GM21825 (cell line): ENCODE results near the gene ZBTB7C.

Experiments
- ATAC-seq: cut with Tn5 transposase; IDR thresholded peaks from one replicate; pipeline ENCODE4 v1.9.1; 2021; ENCODE audit warnings: mild to moderate bottlenecking, moderate library complexity; ENCODE audit not compliant: unreplicated experiment

The ZBTB7C gene

DNA sequence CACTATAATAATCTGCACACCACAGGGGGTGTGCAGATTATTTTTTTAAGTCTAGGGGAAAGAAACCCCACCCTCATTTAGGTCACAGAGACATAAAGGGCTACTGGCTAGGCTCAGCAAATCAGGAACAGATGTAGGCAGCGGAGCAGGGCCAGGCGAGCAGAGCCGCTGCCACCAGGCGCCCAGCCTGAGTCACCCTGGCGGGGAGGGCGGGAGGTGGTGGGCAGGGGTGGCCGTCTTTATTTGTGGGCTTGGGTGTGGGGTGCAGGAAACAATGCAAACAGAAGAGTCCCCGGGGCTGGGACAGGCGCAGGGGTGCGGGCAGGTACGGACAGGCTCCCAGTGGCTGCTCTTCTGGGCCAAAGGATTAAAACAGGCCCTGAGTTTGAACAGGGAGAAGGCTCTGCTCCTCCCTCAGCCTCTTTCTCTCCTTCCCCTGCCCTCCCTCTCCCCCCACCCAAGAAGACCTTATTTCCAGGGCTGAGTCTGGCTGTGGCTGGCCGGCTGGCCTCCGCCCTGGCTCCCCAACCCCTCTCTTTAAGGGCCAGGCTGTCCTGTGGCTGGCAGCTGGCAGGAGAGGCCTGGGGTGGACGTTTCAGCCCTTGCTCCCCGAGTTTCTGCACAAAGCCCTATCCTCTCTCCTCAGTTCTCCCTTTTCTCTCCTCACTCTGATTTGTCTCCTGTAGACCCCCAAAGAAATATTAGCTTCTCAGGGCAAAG lies 335.8 kb downstream of the ZBTB7C start:
- no peak for ATAC-seq

DNA sequence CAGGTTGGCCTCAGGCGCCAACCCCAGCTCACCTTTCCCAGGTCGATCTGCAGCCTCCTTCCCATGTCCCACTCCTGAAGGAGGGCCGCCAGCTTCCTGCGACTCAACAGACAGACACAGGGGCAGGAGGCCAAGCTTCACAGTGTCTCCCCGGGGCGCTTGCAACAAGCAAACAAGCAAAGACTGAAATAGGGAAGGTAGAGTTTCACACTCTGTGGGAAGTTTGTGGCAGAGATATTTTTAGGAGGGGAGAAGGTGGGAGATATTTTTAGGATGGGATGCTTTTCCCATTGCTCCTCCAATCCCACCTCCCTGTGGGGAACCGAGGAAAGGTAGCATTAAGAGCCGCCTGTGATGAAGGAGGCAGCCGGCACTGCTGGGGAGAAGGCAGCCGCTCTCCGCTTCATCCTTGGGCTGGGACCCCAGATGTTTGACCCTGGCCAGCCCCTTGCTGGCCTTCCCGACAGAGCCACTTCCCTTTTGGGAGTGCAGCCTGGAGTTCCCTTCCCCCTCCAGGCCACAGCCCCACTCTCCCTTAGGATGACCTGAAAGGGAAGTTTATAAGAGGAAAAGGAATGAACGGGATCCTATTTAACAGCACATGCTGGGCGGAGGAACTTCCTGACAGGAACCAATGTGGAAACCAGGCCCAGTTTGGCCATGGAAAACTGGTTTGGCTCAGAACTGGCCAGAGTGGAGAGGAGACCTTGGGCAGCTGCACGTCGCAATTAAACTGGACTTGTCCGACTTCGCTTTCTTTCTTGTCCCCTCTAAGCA lies 336.6 kb downstream of the ZBTB7C start:
- no peak for ATAC-seq

DNA sequence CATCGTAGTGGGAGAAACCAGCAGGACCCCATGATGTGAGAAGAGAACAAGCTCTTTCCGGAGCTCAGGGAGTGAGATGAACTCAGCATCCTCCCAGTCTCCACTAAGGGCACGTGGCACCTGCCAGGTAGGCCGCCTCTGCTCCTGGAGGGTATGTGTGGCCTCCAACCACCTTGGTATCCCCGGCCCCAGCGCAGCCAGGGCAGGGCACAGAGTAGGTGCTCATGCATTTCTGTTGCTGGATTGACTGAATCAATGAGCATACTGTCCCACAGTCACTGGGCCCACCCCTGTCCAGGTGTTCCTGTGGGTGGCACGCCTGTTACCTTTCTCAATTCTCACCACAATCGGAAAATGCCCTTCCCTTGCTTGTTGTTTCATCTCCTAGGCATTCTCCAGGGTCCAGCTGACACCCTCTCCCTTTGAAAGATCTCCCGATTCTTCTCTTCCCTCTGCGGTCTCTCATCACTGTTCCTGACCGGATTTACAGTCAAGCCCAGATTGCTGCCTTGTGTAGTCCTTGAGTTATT lies 340.2 kb downstream of the ZBTB7C start:
- ATAC-seq = no peak

DNA sequence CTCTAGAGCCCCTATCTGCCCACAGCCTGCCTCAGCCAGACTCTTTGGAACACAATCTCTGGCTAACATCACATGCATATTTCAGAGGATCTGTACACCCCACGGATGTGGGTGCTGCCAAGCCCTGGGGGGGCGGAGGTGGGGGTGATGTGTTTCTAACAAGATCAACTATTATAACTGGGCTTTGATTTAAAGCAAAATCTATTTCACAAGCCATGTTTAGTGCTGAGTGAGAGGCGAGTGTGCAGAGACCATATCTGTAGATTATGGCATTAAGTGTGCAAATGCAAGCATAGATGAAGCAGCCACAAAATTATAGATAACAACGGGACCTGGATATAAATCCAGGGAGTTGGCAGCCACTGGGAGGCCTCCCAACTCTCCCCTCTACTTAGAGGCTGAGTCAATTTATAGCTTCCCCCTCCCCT lies 342.9 kb downstream of the ZBTB7C start:
- ATAC-seq = no peak

DNA sequence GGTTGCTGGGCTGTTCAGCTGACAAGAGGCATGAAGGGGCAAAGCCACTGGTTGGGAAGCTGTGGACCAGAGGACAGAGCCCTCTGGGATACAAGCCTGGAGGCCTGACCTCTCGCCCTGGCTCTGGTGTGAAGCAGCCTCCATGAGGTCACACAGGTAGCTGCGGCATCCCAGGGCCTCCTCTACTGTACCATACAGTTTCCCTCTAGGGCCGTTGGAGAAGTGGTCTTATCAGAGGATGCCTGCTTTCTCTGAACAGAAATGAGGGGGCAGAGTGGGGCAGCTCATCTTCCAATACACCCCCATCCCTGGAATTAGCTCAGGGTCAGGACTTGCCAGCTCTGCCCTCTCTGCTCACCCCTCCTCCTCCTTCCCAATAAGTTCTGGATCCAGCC lies 343.6 kb downstream of the ZBTB7C start:
- no peak for ATAC-seq

DNA sequence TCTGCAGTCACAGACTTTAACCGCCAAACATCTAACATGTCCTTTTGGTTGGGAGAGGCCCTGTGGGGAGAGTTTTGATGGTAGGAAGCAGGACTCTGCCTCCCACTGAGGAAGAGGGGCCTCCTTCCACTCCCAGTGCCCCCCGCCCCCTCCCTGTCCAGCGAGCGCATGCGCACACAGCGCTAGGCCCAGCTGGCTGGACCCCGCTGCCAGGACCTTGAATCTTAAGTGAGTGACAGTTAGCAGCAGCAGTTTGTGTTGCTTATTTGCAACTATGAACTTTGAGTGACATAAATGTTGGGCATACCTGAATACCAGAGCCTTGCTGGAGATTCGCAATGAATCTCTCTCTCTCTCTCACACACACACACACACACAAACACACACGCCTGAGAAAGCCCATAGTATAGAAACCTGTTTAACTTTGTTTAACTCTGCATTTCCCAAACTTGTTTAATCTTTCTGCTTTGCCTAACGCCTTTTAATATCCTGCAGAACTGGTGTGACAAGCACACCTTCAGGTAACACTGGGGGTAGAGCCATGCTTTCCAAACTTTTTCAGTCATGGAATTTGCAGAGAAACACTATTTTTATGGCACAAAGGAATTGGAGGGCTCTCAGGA lies 344.1 kb downstream of the ZBTB7C start:
- no peak for ATAC-seq

DNA sequence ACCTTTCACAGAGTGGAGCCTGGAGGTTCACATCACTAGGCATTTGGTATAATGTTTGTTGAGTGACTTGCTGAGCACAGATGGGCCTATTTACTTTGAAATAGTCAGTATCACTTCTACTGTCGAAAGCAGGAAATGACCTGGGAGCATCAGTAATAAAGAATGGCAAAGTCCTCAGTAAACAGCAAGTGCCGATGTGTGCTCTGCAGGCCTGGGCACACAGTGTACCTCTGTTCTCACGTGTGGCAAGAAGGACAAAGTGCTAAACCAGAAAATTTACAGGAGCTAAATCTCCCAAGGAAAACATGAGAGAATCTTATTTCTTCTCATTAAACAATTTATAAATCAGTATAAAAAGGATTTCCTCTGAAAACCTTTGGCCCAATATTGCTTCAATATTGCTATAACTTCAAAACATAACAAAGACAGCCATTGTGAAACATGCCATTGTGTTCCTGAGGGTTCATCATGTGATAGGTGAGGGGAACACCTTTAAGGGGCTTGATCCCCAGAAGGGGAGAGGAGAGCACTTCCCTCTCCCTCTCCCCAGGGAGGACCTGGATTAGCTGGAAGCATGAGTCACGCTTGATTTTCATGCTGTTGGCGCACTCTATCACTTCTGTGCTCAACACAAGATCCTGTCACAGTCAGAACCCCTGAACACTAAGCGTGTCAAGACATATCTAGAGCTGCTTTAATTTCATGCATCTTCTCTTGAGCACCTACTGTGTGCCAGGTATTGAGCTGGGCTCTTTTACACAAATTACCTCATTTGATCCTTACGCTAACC lies 347.2 kb downstream of the ZBTB7C start:
- ATAC-seq = no peak

DNA sequence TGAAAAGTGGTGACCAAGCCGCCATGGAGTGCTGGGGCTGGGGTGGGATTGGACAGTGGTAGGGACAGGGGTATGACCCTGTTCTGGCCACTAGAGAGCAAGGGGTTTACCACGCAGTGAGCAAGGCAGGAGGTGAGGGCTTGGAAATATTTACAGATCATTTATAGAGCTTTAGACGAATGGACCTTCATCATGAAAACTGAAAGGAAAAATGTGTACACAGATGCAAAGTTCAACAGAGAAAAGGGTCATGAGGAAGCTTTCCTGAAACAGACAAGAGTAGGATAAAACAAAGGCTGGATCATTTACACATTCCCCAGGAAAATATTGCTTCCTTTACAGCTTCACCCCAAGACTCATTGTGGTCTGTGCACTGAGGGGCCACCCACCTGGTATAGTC lies 348.2 kb downstream of the ZBTB7C start:
- ATAC-seq = no peak

DNA sequence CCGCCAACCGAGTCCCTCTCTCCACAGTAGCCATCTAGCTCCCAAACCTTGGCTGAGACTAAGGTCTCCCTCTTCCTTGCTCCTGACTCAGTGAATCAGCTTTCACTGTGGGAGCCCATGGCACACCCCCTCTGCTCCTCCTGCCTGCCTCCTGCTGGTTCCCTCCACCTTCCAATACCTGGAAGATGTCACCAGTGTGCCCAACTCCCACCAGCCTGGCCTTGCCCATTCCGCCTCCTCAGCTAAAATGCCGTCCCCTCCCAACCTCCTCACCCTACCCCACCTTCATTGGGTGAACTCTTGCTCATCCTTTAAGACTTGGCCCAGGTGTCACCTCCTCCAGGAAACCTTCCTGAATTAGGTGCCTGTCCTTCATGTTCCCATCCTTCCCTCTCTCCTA lies 348.8 kb downstream of the ZBTB7C start:
- ATAC-seq = no peak

DNA sequence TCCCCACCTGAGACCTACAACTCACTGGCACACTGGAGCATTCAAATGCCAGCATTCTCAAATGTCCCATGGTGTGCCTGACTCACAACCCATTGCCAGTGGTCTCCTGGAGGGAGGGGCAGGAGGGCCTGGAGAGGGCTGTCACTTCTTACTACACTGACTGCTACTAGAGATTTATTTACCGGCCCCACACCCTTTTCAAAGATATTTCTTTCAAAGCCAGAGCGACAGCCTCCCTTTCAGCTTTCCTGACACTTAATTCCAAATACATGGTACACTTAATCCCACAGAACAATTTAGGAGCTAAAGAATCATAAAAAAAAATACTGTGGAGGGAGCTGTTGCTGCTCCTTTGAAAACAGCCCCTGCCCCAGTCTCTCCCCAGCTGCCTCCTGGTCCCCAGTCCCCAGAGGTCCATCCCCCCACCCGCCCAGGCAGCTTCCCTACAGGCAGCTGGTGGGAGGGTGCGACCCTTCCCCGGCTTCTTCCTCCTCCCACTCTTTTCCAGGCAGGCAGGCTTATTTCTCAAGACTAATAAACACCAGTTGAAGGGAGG lies 349.6 kb downstream of the ZBTB7C start:
- ATAC-seq = no peak

DNA sequence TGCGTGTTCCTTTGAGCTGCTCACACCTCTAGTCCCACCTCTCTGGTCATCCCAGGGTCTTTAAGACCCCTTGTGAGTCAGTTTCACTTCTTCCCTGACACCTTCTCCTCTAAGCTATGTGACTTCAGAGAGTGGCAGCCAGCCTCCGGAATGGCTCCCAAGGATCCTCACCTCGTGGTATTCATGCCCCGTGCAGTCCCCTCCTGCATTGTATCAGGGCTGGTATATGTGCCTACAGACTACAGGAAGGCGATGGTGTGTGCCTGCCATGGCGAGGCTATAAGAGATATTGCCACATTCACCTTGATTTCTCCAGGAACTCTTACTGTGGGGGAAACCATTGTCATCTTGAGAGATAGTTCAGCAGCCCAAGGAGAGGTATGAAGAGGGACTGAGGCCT lies 350.7 kb downstream of the ZBTB7C start:
- ATAC-seq = no peak

DNA sequence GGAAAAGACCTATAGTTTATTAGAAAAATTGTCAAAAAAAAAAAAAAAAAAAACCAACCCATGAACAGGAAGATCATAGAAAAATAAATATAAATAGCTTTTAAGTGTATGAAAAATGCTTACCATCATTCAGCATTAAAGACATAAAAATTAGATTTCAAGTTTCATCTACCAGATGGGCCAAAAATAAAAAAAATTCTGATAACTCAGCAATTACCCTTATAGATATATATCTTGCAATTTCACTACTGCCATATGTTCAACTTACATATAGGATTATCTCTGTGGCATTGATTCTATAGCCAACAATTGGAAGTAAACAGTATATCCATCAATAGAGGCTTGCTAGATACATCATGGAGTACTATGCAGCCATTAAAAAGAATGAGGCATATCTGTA lies 352.2 kb downstream of the ZBTB7C start:
- no peak for ATAC-seq

DNA sequence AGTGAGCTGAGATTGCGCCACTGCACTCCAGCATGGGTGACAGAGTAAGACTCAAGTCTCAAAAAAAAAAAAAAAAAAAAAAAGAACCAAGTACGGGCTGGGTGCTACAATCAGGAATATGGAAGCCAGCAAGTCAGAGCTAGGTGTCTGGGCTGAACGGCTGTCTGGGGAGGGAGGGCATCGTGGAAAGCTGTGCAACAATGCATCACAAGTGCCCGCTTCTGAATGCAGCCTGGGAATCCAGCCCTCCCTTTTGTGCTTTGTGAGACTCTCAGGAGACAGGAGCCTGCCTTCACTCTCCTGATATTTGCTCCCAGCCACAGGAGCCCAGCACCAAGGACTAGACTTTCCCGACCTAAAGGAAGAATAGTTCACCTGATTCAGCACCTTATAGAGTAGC lies 353.8 kb downstream of the ZBTB7C start:
- ATAC-seq = no peak

DNA sequence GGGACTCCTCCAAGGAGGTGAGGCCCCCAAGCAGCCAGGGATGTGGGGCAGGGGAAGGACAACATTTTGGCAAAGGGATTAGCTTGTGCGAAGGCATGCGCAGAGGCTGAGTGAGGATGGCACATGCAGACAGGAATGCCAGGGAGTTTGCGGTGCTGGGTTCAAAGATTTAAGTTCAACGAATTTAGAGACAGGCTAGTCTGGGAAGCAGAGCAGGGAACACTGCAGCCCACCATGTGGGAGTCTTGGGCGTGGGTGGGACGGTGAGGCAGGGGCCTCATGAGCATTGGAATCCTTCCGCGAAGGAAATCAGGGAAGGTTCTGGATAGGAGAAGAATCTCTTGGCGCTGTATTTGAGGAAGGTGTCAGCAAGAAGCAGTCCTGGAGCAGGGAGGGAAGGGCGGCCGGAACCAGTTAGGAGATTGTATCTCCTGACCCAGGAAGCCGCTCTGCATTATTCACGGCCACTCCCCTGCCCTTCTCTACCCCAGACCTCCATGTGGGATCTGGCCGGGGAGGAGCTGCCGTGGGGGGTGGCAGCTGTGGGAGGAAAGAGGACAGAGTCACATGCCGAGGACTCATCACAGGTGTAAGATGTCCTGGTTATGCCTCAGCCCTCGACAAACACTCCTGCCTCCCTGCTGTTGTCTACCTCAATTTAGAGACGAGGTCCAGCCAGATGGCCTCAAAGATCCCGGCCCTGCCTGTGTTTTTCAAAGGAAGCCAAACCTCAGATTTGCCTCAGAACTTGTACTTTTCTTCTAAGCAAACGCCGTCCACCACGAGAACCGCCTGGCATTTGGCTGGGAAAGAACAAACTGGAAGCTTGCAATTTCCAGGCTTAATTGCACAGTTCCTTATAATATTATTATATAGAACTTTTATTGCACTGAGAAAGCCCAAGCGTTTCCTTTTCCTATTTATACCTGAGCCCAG lies 355.0 kb downstream of the ZBTB7C start:
- ATAC-seq = no peak

DNA sequence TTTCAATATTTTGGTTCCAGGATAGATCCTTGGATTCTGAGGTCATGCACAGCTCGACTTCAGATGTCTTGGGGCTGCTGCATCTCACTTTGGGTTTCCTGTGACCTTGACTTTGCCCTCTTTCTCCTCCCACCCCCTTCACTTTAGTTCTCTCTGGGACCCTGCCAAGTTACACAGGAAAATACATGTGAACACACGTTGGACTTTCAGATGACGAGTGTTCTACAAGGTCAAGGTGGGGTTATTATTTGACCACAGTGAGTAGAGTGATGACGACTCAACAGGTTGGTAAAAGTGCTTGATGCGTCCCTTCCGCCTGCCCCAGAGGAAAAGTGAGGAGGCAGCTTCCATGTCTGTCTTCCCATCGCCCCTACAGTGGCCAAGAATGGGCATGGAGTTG lies 356.3 kb downstream of the ZBTB7C start:
- ATAC-seq = no peak

DNA sequence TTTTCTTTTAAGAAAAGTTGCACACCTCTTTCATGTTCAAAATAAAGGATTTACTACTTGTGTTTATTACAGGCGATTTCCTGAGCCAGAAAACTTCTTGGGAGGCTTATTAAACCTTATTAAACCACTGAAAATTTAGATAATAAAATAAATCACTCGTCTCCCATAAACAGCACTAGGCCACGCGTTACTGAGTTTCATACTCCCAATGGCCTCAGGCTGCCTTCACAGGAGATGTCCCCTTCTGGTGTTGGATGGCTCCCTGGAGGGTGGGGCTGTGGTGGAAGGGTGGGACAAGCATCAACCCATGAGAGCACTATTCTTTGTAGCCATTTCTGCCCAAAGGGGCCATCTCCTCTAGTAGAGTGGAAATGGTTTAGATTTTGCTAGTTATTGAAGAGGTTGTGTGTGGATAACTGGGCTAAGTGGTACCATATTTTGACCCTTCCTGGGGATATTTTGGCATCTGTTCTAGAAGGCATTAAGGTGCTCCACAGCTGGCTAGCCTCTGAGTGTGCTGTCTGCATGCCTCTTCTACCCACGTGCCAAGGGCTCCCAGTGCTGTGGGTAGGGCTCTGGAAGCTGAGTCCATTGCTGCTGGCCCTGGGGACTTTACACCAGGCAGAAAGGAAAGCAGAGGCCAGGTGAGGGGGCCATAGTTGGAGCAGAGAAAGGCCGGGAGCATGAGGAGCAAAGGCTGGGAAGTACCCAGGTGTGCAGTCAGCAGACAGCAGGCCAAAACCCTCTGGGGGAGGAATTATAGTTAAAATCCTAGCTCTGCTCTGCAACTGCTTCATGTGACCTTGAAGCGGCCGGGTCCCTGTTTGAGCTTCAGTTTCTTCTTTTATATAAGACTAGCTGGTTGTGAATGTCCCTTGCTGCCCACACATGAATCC lies 357.0 kb downstream of the ZBTB7C start:
- no peak for ATAC-seq

DNA sequence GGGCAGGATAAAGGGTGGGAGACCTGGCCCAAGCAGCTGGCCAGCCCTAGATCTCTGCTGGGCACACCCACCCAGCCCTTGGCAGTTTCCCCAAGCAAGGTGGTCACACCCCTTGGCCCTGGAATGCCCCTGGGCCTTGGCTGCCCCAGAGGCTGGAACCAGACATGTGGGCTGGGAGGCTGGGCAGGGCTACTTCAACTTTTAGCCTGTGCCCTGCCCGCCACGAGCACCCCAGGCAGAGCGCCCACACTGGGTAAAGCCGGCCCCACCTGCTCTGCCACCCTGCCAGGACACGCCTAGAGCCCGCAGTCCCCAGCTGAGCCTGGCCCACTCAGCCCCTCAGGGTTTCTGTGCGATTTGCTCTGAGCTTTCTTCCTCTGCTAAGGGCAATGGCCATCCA lies 359.0 kb downstream of the ZBTB7C start:
- no peak for ATAC-seq

DNA sequence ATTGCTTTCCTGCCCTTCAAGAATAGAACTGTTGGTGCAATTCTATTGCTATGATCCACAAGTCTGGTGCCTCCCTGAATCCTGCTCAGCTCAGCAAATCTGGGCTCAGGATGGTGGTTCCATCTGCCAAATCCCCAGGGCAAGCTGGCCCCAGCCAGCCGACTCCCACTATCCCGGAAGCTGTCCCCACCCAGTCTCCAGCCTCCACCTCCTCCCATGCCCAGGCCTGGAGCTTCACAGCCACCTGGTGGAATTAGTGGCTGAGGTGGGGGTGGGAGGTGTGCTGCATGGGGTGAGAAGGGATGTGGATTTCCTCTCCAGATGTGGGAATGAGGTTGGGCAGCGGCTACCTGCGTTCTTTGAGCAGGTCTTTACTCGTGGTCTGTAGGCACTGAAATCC lies 359.4 kb downstream of the ZBTB7C start:
- ATAC-seq = no peak

DNA sequence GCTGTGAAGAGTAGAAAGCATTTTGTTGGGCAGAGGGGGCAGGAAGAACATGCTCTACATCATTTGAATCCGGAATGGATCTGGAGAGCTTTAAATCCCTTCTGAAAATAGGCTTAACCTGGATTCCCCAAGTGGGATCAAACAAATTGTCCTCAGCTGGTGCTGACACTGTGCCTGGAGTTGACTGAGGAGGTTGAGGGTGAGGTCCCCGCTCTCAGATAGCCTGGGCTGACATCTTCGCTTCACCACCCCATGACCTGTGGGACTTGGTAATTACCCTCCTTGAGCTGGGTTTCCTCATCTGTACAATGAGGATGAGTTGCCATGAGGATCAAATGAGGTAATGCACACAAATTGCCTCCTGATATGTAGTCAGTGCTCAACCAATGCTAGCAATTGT lies 360.9 kb downstream of the ZBTB7C start:
- ATAC-seq = no peak
